Left lung (tissue), 10 donors: ENCODE data around the gene ULK4. TPM values are rescaled to one million over a fixed set of nuclear protein-coding genes. Genes with fewer than 3 reads are reported as not detected.

Source experiments
- ATAC-seq: fragments of 200-7000 bp; cut with Tn5 transposase; one replicate; pipeline ENCODE4 v1.9.1; 2020; ENCODE audit warnings: moderate library complexity
- DNase-seq, 4 donors: peaks; one replicate each; pipeline ENCODE4 v3.0.0-alpha.2; 2013 to 2020
- H3K27ac ChIP-seq, 2 donors: fragments of 200-600 bp; sonication (generic) in 1 of 2; one replicate each; pipeline versions ENCODE4 v1.5.0 to v1.8.0; 2020 to 2021
- H3K27me3 ChIP-seq, 2 donors: fragments of 200-600 bp; sonication (generic) in 1 of 2; one replicate each; pipeline versions ENCODE4 v1.5.0 to v1.8.0; 2020 to 2021
- H3K36me3 ChIP-seq, 2 donors: fragments of 200-600 bp; sonication (generic) in 1 of 2; one replicate each; pipeline versions ENCODE4 v1.5.0 to v1.8.0; 2020 to 2021
- H3K4me1 ChIP-seq, 2 donors: fragments of 200-600 bp; one replicate each; pipeline ENCODE4 v1.8.0; 2021
- H3K4me3 ChIP-seq, 2 donors: fragments of 200-600 bp; sonication (generic) in 1 of 2; one replicate each; pipeline versions ENCODE4 v1.5.0 to v1.8.0; 2020 to 2021; ENCODE audit warnings: mild to moderate bottlenecking in 1 of 2
- H3K9me3 ChIP-seq, 2 donors: fragments of 200-600 bp; sonication (generic) in 1 of 2; one replicate each; pipeline versions ENCODE4 v1.5.0 to v1.8.0; 2020 to 2021
- CTCF ChIP-seq, 2 donors: fragments of 200-600 bp; sonication (generic) in 1 of 2; IDR thresholded peaks; one replicate each; pipeline versions ENCODE4 v1.5.0 to v1.8.0; 2021; ENCODE audit warnings: antibody characterized with exemption in 2 of 2
- intact Hi-C, 2 donors: fragments of 100-400 bp; cut with DNase I; formaldehyde crosslinking; loops; one replicate each; pipeline versions ENCODE4 v1.11.2 to v1.14.2; 2022
- polyA plus RNA-seq, 6 donors: library from polyadenylated mRNA; unstranded; fragments of 120-200 nt; gene quantifications; one replicate each; pipeline ENCODE4 v1.2.1, GENCODE V29; 2013; ENCODE audit not compliant: insufficient read length in 6 of 6
- total RNA-seq, 2 donors: library from RNA; stranded (reverse); fragmentation: NEBNext Ultra II Directional; extraction: Animal tissue kit (Norgen Biotek cat#: 25700); gene quantifications; one replicate each; pipeline ENCODE4 v1.2.1, GENCODE V29; 2021
- donor health status: DM: no; HTN: yes; CAD: no.
- donor health status: DM: no; HTN: no; CAD: no.

ULK4 gene
- total and polyA plus RNA-seq, 8 donors = 3.9 to 12.1 (median 5.6) TPM

GRCh38 chr3:41198526-41198925, 763.4 kb downstream of the ULK4 start:
- Histone ChIP-seq H3K9me3 (no peaks in the 10 kb centered on the region), H3K4me1 (peaks cover 12 to 35% of the 10 kb centered on the region in 2 donors), H3K27me3 (no peaks in the 10 kb centered on the region), H3K27ac (peak overlapping the region; percentile 98 to 99), H3K36me3 (no peaks in the 10 kb centered on the region), H3K4me3 (peak overlapping the region; percentile 72 to 73)
- peak in 3 of 4 donors; percentile 32 to 59 (median 35) for DNase-seq
- peak; percentile 11 for ATAC-seq
- intact Hi-C loops = loop anchor here in 1 of 2 donors (10.0 kb wide), 1 partner anchor 224 kb away; no protein-coding TSS in a partner anchor
- no peak for TF ChIP-seq CTCF (IDR thresholded peaks at IDR 0.05)

GRCh38 chr3:41198046-41198445, 763.9 kb downstream of the ULK4 start:
- H3K9me3 ChIP-seq = no peaks in the 10 kb centered on the region
- ATAC-seq (no peak), DNase-seq (no peak)
- H3K4me1 ChIP-seq = peaks cover 7 to 31% of the 10 kb centered on the region in 2 donors
- H3K4me3 ChIP-seq = peak overlapping the region in 1 of 2 donors; percentile 73
- intact Hi-C loops = loop anchor here in 1 of 2 donors (10.0 kb wide), 1 partner anchor 223 kb away; no protein-coding TSS in a partner anchor
- peak overlapping the region in 1 of 2 donors; percentile 98 for H3K27ac ChIP-seq
- no peak for TF ChIP-seq CTCF (IDR thresholded peaks at IDR 0.05)
- no peaks in the 10 kb centered on the region for H3K27me3 ChIP-seq
- no peaks in the 10 kb centered on the region for H3K36me3 ChIP-seq

Other genes starting within 250 kb of the ULK4 start
- gene TRAK1, start 129.3 kb upstream of the ULK4 start, total RNA-seq = 10 to 100 TPM; 40.9 to 50.3 TPM
- gene TRAK1, start 129.3 kb upstream of the ULK4 start, polyA plus RNA-seq = 10 to 100 TPM; 28.2 to 32.2 (median 30.2) TPM